HG03108 (cell line): ENCODE results near the gene MTERF4.

ENCODE experiments used
- ATAC-seq: cut with Tn5 transposase; IDR thresholded peaks from one replicate; pipeline ENCODE4 v1.9.1; 2021; ENCODE audit warnings: moderate library complexity; ENCODE audit not compliant: unreplicated experiment

Gene MTERF4, protein sequence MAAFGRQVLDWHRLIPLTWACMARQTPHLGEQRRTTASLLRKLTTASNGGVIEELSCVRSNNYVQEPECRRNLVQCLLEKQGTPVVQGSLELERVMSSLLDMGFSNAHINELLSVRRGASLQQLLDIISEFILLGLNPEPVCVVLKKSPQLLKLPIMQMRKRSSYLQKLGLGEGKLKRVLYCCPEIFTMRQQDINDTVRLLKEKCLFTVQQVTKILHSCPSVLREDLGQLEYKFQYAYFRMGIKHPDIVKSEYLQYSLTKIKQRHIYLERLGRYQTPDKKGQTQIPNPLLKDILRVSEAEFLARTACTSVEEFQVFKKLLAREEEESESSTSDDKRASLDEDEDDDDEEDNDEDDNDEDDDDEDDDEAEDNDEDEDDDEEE

DNA sequence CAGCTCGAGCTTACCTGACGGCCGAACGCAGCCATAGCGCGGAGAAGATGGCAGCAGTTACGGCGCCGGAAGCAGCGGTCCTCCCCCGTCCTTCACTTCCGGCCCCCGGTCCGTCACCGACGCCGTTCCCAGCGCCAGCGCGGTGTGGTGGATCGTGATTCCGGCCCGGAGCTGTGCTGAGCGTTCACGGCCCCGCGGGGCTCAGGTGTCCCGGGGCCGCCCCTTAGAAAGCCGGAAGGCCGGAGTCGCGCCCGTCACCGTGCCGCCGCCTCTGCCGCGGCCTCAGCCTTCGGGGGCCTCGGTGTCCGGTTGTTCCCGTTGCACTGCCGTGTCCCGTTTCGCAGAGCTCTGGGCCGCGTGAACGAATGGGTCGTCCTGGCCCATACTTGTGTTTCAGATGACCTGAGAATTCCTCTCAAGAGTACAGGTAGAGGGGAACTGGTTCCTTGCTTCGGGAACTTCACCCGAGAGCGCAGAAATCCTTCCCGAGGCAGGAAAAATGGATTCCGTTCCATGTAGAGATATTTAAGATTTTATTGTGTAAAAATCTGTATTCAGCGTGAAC, at the start of gene MTERF4:
Gene MTERF4, minus strand, starts transcription at position 49 of the 565 bp plus-strand sequence. Its CDS starts 14 bp downstream, at position 35.
- ATAC-seq, result peak; percentile 87

DNA sequence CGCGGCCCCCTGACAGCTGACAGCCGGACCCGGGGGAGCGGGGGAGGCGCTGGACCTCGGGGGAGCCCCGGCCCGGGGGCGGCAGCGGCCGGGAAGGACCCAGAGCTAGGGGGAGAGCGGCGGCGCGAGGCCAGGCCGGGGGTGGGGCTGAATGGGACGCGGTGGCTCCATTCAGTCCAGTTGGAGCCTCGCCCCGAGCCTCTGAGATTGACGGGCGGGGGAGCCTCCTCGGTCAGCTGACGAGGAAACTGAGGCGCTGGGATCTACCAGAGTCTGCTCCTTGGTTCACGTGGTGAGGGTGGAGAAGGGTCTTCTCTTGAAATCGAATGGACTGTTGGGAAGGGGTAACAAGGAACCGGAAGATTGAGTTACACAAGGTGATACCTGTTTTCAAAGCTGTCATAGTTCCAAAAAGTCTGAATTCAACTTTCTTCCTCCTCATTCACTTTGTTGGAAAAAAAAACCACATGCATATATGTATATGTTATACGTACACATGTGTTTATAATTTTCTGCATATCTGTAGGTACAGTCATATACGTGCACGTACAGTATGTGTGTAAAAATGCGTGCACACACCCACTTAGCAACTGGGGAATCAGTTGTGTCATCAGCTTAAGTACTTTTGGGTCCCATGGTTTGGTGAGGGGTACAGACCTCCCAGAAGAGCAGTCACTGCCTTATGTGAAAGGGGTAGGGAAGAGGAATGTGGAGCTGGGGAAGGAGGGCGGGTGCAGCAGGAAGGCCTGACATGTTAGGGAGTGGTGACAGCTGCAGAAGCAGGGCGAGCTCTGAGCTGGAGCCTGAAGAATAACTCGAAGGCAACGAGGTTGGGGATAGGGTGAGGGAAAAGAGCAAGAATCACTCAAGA, 48.8 kb upstream of the MTERF4 start:
- ATAC-seq, result no peak

DNA sequence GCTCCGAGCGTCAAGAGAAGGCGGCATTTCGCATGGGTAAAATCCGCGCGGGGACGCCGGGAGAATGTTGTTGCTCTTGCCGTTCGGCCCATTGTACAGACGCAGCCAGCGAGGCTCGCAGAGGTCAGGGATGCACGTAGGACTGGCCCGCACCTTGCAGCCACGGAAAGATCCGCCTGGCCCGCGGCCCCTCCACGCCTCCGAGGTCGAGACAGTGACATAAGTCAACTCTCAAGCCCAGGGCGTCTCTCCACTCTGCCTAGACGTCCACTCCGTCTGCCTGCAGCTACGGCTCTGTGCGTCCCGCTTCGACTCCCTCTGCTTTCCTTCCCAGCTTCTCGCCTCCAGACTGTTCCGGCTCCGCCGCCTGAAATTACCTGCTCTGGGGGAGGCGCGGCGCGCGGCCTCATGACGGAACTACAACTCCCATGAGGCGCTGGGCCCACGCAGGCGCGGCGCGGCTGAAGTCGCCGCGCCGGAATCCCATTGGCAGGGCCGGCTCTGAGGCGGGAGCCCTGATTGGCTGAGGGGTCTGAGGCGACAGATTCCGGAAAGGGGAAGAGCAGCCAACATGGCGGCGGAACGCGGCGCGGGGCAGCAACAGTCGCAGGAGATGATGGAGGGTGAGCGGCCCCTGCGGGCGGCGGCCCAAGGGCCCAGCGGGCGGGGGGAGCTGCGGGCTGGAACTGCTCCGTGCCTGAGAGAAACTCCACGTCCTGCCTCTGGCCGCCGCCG, 48.0 kb upstream of the MTERF4 start, which contains the start of gene PPP1R7:
Gene PPP1R7, plus strand, starts transcription at position 543 of the 735 bp plus-strand sequence. Its CDS starts 29 bp downstream, at position 572.
- ATAC-seq, result peak; percentile 70

DNA sequence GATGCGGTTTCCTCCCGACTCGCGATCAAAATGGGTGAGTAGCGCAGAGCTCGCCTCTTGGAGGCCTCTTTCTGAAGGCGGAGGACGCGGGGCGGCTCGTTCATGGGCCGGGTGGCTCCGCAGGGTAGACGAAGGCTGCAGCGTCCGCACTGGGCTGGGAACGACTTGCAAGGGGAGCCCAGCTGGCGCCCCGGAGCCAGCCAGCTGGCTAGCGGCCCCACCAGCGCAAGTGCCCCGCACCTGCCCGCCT, 47.5 kb upstream of the MTERF4 start:
- no peak for ATAC-seq

DNA sequence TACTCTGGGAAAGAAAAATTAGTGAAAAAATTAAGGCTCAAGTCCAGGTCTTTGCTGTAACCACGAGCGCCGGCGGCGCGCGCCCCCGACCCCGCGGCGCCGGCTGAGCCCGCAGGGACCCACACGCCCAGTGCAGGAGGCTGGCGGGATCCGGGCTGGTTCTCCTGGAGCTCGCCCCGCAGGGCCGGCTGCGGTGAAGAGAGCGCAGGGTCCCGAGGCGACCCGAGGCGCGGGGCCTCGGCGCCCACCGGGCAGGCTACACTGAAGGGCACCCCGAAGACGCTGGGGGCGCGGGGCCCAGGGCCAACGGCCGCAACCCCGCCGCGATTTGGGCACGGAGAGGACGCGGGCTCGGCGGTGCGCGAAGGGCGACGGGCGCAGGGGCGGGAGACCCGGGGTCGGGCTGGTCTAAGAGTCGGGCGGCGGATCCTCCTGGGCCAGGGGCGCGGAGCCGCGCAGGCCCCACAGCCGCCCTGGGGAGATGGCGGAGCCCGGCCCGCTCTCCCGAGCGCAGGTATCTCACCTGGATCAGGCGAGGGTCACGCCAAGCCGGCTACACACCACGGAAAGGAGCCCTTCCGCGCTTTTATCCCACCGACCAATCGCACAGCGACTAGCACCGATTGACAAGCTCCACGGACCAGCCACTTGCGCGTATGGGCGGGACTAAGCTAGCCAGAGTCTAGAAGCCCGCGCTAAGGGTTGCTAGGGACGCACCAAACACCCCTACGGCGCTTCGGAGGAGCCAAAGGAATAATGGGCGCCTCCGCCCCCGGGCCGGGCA, 47.0 kb upstream of the MTERF4 start, which contains the start of gene PASK:
Gene PASK, minus strand, starts transcription at position 582 of the 784 bp plus-strand sequence. CDS start 6,440 bp downstream, outside the sequence.
- peak; percentile 79 for ATAC-seq

DNA sequence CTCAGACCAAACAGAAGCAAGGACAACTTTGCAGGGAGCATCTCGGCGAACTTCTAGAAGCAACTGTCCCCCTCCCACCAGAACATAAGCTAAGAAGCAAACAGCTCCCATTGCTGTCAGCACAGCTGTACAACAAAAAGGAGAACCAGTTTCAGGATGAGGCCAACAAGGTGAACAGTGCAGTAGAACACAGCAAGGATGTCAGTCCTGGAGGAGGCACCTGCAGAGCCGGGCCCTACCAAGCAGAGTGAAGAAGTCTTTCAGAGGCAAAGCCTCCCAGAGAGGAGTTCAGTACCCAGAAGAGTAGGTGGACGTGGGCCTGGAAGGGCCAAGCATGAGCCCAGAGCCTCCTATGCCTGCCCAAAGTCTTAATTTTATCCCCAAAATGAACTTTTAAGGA, 46.2 kb upstream of the MTERF4 start:
- ATAC-seq, result no peak

DNA sequence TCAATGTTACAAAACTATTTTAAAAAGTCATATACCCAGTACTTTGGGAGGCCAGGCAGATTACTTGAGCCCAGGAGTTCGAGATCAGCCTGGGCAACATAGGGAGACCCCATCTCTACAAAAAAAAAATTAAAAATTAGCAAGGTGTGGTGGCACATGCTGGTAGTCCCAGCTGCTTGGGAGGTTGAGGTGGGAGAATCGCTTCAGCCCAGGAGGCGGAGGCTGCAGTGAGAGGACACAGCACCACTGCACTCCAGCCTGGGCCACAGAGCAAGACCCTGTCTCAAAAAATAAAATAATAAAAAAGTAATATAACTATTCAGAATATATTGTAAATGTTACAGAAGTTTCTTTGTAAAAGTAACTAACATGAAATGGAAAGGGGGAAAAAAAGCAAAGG, 45.2 kb upstream of the MTERF4 start:
- no peak for ATAC-seq

DNA sequence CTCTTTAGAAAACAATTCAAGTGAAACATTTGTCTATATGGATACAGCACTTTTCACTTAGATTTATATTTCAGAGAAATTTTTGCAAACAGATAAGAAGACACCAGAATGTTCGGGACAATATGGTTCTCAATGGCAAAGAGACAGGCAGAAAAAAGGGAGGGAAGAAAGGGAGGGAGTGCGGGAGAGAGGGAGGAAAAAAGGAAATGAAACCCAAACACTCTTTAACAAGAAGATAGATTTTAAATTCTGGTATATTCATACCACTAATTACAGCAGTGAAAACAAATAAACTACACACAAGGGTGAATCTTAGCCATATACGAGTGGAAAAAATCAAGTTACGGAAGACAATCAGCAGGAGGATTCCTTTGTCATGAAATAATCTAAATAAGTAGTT, 44.2 kb upstream of the MTERF4 start:
- ATAC-seq, result no peak

DNA sequence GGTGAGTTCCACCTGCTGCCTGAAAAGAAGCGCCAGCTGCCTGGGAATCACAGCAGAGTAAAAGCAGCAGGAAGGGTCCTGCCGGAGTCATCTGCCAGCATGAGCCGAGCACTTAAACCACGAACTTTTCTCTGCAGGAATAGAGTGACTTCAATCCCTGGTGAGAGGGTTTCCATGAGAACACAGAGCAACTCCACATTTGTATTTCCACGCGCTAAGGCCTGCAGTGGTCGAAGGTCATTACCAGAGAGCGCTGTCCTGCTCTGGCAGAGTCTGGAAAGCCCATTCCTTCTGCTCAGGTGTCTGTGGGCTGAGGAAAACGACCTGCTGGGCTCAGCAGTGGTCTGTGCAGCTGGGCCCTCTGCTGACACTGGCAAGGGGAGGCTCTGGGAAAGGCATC, 40.5 kb upstream of the MTERF4 start:
- ATAC-seq, result no peak

DNA sequence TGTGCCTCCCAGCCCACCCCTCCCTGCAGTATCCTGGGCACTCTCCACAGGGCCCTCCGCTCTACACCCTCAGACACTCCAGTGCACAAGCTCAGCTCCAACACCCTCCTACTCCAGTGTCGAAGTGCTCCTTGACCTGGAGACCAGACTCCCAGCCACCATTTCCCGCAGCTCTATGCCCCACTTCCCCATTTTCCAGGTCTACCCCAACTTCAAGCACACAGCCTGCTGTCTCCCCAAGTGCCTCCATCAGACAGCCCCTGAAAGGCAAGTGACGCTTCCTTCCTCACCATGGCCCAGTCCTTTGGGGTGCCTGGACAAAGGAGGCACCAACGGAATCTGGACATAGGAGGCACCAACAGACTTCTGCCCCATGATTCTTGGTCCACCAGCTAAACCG, 40.0 kb upstream of the MTERF4 start:
- no peak for ATAC-seq

DNA sequence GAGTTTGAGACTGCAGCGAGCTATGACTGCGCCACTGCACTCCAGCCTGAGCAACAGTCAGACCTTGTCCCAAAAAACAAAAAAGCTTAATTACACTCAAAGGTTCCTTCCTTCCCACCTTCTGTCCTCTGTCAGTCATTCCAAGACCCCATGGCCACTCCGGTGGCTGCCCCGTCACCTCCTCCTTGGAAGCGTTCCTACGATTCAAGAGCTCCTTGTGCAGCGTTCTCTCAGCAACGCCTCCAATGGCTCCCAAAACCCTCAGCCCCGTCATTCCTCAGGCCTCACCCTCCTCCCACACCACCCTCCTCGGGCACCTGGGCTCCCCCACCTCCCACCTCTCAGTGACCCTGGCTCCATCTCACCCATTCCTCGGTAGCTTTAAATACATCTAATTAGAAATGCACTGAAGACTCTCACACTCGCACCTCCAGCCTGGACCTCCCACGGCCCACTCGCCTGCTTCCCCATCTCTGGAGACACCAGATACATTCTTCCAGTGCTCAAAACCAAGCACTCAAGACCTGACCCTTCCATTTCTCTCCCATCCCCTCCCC, 39.2 kb upstream of the MTERF4 start:
- no peak for ATAC-seq

DNA sequence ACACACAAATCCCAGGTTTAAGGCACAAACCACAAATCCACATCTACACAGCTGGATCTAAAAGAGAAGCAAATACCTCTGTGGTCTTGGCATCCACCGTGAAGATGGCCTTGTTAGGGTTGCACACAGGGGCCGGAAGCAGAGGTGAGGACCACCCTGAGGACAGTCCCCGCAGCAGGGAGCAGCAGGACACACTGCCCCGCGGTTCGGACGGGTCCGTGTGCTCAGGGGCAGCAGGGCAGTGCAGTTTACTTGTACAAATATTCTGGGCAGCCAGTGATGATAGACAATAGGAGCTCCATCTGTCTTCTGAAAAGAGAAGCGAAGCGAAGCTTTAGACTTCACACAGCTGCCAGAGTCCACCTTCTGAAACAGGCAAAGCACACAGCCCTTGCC, 38.4 kb upstream of the MTERF4 start:
- ATAC-seq, result no peak

DNA sequence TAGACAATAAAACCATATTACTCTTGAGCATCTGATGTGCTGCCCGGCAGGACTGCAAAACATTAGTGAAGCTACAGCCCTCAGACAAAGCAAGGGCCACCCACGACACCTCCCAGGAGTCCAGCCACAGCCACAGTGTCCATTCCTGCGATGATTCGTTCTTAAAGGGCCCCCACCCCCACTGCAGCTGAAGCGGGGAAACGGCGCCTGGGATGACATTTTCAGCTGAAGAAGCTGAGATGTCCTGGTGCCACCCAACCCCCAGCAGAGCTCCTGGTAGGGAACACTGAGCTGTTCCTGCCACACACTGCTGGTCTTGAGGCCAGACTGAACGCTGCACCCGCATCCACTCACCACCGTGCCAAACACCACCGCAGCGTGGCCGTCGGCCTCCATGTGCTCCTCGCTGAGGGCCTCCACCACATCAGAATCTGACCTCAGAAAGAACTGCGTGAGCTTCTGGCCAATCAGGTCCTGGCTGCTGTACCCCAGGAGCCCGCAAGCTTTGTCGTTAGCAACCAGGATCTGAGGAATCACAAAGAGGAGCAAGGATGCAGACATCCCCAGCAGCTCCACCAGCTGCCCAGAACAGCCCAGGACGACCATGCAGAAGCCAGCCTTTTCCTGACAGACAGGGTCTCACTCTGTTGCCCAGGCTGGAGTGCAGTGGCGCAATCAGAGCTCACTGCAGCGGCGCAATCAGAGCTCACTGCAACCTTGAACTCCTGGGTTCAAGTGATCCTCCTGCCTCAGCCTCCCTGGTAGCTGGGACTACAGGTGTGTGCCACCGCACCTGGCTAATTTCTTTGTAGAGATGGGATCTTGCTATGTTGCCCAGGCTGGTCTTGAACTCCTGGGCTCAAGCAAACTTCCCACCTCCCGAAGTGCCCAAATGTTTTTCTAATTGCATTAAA, 37.7 kb upstream of the MTERF4 start:
- ATAC-seq, result no peak

DNA sequence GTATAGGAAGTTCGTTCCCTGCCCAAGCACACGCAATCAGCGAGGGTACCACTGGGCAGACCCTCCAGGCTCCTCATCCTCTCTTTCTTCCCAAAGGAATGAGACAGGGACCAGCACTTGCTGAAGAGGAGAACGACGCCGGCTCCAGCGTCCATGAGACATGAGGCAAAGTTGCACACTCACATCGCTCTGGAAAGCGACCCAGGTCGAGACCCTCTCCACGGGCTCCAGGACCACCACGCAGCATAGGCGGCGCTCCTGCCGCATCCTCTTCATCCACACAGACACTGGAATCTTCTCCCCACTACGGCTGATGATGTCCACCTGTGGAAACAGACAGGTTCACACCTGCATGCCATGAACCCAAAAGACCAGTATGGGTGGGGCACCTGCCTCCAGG, 36.4 kb upstream of the MTERF4 start:
- ATAC-seq, result no peak

DNA sequence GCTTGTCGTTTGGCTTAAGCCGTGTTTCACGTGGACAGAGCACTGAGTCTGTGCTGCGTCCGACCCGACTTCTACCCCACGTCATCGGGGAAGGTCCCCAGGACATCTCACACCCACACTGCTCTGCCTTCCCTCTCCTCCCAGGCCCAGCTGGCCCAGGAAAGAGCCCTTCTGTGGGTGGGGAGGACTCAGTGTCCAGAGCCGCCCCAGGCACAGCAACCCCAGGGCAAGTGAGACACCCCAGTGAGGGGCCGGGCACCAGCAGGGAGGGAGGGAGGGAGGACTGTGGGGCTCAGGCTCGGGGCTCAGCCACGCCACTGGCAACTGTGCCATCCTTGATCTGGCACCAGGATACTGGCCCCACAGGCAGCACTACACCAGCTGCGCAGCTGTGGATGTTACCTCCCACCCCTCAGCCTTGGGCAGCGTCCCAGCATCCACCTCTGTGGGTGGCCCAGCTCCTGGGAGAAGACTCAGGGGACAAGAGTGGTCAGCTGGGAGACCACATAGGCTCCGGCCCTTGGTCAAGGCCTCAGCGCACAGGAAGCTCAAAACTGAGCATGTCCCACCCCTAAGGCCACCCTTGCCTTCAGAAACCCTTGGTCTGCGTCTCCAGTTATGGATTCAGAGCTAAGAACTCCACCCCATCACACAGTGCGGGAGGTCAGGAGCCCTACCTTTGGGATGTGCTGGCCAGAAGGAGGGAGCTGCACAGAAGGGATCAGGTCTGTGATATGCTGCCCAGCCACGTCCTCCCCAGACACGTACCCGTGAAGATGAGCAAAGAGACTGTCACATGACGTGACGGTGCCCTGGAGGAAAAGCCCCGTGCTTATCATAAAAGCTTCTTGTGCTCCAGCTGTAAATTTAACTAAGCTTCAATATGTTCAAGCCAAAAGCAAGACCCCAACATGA, 35.4 kb upstream of the MTERF4 start:
- ATAC-seq, result no peak

DNA sequence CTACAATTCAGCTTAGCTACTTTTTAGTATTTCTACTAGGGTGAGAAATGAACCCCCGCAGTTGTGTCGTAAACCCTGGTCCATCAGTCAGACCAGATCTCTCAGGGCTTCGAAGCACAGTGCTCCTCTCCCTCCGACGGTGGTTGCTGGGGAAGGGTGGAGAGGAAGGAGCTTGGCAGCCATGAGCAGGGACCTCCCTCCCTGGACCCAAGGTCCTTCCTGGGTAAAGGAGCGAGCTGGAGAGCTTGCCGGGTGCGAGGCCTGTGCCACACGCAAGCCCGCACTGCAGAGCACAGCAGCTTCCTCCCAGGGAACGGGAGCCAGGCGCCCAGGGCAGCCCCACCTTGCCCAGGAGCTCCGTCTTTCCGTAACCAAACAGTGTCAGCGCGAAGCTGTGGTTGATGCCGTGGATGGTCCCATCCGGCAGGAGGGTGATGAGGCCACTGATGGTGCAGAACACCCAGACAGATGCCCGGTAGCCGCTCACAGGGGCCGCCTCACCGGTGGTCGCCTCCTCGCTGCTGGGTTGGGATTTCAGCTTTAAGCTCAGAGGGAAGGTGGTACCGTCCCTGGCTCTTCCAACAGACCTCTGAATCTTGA, 34.7 kb upstream of the MTERF4 start:
- ATAC-seq, result no peak

DNA sequence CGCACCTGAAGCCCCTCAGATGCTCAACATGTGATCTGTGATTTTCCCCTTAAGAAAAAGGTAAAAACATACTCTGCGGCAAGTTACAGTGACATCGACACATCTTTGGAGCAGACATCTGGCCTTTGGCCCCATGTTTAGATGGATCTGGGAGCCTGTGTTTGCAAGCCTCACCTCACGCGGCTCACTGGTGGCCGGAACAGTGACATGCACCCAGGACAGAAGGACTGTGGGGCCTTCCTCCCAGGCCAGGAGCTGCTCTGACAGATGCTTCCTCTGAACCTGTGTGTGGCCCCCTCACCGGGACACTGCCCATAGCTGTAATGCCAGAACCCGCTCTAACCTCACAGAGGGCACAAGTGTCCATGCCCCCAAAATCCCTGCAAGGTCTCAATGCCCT, 34.1 kb upstream of the MTERF4 start:
- ATAC-seq, result no peak

DNA sequence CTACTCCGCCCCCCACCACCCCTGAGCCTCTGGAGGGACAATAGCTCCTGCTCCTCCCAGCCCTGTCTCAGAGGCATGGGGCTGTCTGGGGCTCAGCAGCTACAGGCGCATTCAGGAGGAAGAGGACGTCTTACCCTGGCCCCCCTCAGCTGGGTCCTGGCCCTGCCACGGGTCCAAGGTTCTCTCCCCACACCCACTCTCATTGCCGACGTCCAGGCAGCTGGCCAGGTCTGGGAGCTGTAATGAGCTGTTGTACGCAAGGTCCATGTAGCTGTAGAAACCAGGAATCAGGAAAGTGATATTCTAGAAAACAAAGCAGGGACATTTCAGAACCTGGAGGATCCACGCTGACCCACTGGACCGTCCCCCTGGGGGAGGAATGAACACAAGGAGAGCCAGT, 33.6 kb upstream of the MTERF4 start:
- ATAC-seq, result no peak
